Keratinocyte (primary cell): Measurements from ENCODE around the gene TRAPPC10. TPM values are rescaled to one million over a fixed set of nuclear protein-coding genes. Genes with fewer than 3 reads are reported as not detected.

Experiments used
- DNase-seq: peaks from one replicate; pipeline ENCODE4 v3.0.0-alpha.2; 2011; ENCODE audit warnings: low read depth, missing footprints, low spot score
- FAIRE-seq: peaks from 2 replicates; lab custom pipeline; 2011; peaks lifted over from hg19 to GRCh38; lab: Jason Lieb, UNC
- H2AFZ ChIP-seq: 2 replicates; pipeline ENCODE4 v1.6.0; 2012; ENCODE audit warnings: low read length, control low read depth, inconsistent platforms; ENCODE audit not compliant: control insufficient read depth
- H3K27ac ChIP-seq: 2 replicates; pipeline ENCODE4 v1.5.1; 2011; ENCODE audit warnings: low read length; ENCODE audit not compliant: control insufficient read depth, insufficient read depth
- H3K27me3 ChIP-seq: 3 replicates; pipeline ENCODE4 v1.6.0; 2011; ENCODE audit warnings: low read length; ENCODE audit not compliant: control insufficient read depth, insufficient read depth; ENCODE audit errors: extremely low read depth
- H3K36me3 ChIP-seq, 2 experiments: 2 replicates in 1 of 2; 3 replicates in 1 of 2; pipeline ENCODE4 v1.5.1; 2011; ENCODE audit warnings: low read length in 2 of 2, mild to moderate bottlenecking in 1 of 2; ENCODE audit not compliant: control insufficient read depth in 2 of 2, insufficient read depth in 2 of 2; ENCODE audit errors: extremely low read depth in 1 of 2
- H3K4me1 ChIP-seq: 3 replicates; pipeline ENCODE4 v1.5.1; 2011; ENCODE audit warnings: low read length; ENCODE audit not compliant: control insufficient read depth, insufficient read depth; ENCODE audit errors: extremely low read depth
- H3K4me2 ChIP-seq: 3 replicates; pipeline ENCODE4 v1.6.0; 2011; ENCODE audit warnings: low read depth, low read length; ENCODE audit not compliant: control insufficient read depth, insufficient read depth; ENCODE audit errors: extremely low read depth
- H3K4me3 ChIP-seq, 3 experiments: fragments of 200-600 bp in 1 of 3; sonication (generic) in 1 of 3; 2 replicates in 2 of 3; 3 replicates in 1 of 3; pipeline ENCODE4 v1.5.1; 2011 to 2016; ENCODE audit warnings: low read length in 3 of 3, mild to moderate bottlenecking in 3 of 3, control low read depth in 2 of 3, inconsistent platforms in 1 of 3, low read depth in 1 of 3, mixed read lengths in 1 of 3, mixed run types in 1 of 3, moderate library complexity in 1 of 3; ENCODE audit not compliant: control insufficient read depth in 2 of 3, insufficient read depth in 2 of 3; ENCODE audit errors: extremely low read depth in 1 of 3
- H3K79me2 ChIP-seq: 2 replicates; pipeline ENCODE4 v1.6.0; 2012; ENCODE audit warnings: low read length; ENCODE audit not compliant: control insufficient read depth, insufficient read depth
- H3K9ac ChIP-seq: 3 replicates; pipeline ENCODE4 v1.6.0; 2011; ENCODE audit warnings: low read length; ENCODE audit not compliant: control insufficient read depth, insufficient read depth; ENCODE audit errors: extremely low read depth
- H3K9me1 ChIP-seq: 3 replicates; pipeline ENCODE4 v1.6.0; 2011; ENCODE audit warnings: low read length; ENCODE audit not compliant: control insufficient read depth, insufficient read depth; ENCODE audit errors: extremely low read depth
- H3K9me3 ChIP-seq: 2 replicates; pipeline ENCODE4 v1.5.1; 2012; ENCODE audit warnings: low read depth, low read length; ENCODE audit not compliant: control insufficient read depth
- H4K20me1 ChIP-seq: 3 replicates; pipeline ENCODE4 v1.6.0; 2011; ENCODE audit warnings: low read length; ENCODE audit not compliant: control insufficient read depth, insufficient read depth; ENCODE audit errors: extremely low read depth
- EZH2 ChIP-seq: IDR thresholded peaks from one replicate; pipeline ENCODE4 v1.6.1; 2012; ENCODE audit warnings: inconsistent platforms, mild to moderate bottlenecking, low read length, moderate library complexity
- dilution Hi-C: fragments of 300-500 bp; cut with MboI; formaldehyde crosslinking; loops from one replicate; pipeline ENCODE4 v1.7.0; 2020; ENCODE audit warnings: low sequenced_read_pairs; ENCODE audit not compliant: extremely low pct_ligation_motif_present
- polyA plus RNA-seq, 5 experiments: library from polyadenylated mRNA; depleted of rRNA in 3 of 5; stranded (reverse) in 3 of 5; stranded (forward) in 1 of 5; unstranded in 1 of 5; fragments of >200 nt; gene quantifications; 1 replicate in 1 of 5; 2 replicates in 3 of 5; 3 replicates in 1 of 5; pipeline versions ENCODE4 v1.2.1 to v1.2.3, GENCODE V29; 2011 to 2012; ENCODE audit warnings: missing spikeins in 2 of 5, low read depth in 1 of 5, low replicate concordance in 1 of 5
- TF ChIP-seq, protein P1 (sequence below), 3 experiments: IDR thresholded peaks in 1 of 3; conservative IDR thresholded peaks in 1 of 3; optimal IDR thresholded peaks in 1 of 3; 2 replicates in 2 of 3; 3 replicates in 1 of 3; pipeline versions ENCODE3 to v1.5.1; 2011; ENCODE audit warnings: low read length in 3 of 3, mild to moderate bottlenecking in 3 of 3, moderate library complexity in 2 of 3, control low read depth in 1 of 3, inconsistent platforms in 1 of 3; ENCODE audit not compliant: insufficient read depth in 2 of 3; ENCODE audit errors: extremely low read depth in 1 of 3

Gene TRAPPC10
- polyA plus RNA-seq, 1 donor (not counting 4 experiments of a cell fraction or from before 2014, with no cell fraction given) = 21.6 TPM

DNA sequence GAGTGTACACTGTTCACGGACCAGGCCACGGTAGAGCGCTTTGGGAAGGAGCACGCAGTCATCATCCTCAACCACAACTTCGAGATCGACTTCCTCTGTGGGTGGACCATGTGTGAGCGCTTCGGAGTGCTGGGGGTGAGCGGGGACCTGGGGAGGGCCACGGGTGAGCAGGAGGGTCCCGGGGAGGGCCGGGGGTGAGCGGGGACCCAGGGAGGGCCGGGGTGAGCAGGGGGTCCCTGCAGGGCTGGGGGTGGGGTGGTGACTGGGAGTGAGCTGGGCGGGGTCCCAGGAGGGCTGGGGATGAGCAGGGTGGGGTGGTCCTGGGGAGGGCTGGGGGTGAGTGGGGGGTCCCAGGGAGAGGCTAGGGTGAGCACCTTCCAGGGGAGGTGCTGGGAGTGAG, 44.1 kb upstream of the TRAPPC10 start:
- Histone ChIP-seq H3K9ac (no peak overlapping the region), H3K9me1 (no peaks in the 10 kb centered on the region), H3K4me3 (no peak overlapping the region), H3K27me3 (no peaks in the 10 kb centered on the region), H3K4me1 (no peaks in the 10 kb centered on the region), H4K20me1 (no peaks in the 10 kb centered on the region), H3K36me3 (peaks cover 6 to 10% of the 10 kb centered on the region in 2 experiments), H3K79me2 (no peaks in the 10 kb centered on the region), H3K4me2 (no peak overlapping the region), H3K27ac (no peak overlapping the region), H2AFZ (no peak overlapping the region), H3K9me3 (no peaks in the 10 kb centered on the region)
- no peak for TF ChIP-seq EZH2
- TF ChIP-seq, protein P1, sequence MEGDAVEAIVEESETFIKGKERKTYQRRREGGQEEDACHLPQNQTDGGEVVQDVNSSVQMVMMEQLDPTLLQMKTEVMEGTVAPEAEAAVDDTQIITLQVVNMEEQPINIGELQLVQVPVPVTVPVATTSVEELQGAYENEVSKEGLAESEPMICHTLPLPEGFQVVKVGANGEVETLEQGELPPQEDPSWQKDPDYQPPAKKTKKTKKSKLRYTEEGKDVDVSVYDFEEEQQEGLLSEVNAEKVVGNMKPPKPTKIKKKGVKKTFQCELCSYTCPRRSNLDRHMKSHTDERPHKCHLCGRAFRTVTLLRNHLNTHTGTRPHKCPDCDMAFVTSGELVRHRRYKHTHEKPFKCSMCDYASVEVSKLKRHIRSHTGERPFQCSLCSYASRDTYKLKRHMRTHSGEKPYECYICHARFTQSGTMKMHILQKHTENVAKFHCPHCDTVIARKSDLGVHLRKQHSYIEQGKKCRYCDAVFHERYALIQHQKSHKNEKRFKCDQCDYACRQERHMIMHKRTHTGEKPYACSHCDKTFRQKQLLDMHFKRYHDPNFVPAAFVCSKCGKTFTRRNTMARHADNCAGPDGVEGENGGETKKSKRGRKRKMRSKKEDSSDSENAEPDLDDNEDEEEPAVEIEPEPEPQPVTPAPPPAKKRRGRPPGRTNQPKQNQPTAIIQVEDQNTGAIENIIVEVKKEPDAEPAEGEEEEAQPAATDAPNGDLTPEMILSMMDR (optimal IDR thresholded peaks at IDR 0.05 in 1 of 3, IDR thresholded peaks at IDR 0.05 in 1 of 3, conservative IDR thresholded peaks at IDR 0.05 in 1 of 3; ENCODE audit: extremely low read depth in 1 of 3, insufficient read depth in 2 of 3, low read length in 3 of 3) = no peak
- DNase-seq = no peak
- dilution Hi-C loops = no loop called here
- FAIRE-seq = no peak

DNA sequence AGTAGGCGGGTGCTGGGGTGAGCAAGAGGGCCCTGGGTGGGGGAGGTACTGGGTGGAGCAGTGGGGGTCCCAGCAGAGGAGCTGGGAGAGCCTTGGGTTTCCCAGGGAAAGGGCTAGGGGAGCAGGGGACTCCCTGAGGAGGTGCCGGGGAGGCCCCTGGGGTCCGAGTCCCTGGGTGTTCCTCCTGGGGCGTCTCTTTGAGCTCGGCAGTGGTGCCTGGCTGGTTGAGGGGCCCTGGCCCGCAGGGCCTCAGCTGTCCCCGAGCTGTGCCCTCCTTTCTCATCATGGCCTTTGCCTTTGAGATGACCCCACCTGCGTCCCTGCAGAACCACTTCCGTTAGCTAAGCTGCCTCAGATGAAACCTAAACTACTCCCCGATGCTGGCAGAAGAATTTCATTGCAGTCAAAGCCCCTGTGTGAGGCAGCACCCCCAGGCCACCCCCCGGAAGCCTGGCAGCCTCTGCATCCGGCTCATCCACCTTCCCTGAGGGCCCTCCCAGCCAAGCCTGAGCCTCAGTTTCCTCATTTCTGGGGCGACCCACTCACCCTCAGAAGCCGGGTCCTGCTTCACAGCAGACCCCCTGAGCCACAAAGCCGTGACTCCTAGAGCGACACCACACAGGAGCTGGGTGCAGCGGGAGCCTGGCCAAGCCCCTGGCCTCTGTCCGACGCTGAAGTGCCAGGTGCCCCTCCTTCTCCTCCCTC, 43.5 kb upstream of the TRAPPC10 start:
- no peak overlapping the region for H3K9ac ChIP-seq
- dilution Hi-C loops = no loop called here
- no peak overlapping the region for H3K4me2 ChIP-seq
- DNase-seq (no peak), FAIRE-seq (no peak)
- H3K4me3 ChIP-seq = no peak overlapping the region
- no peaks in the 10 kb centered on the region for H4K20me1 ChIP-seq
- no peaks in the 10 kb centered on the region for H3K9me3 ChIP-seq
- H3K9me1 ChIP-seq = no peaks in the 10 kb centered on the region
- no peaks in the 10 kb centered on the region for H3K27me3 ChIP-seq
- H3K36me3 ChIP-seq = peaks cover 6 to 10% of the 10 kb centered on the region in 2 experiments
- no peaks in the 10 kb centered on the region for H3K79me2 ChIP-seq
- no peaks in the 10 kb centered on the region for H3K4me1 ChIP-seq
- TF ChIP-seq EZH2 = no peak
- TF ChIP-seq, protein P1 (optimal IDR thresholded peaks at IDR 0.05 in 1 of 3, IDR thresholded peaks at IDR 0.05 in 1 of 3, conservative IDR thresholded peaks at IDR 0.05 in 1 of 3; ENCODE audit: extremely low read depth in 1 of 3, insufficient read depth in 2 of 3, low read length in 3 of 3) = no peak
- no peak overlapping the region for H2AFZ ChIP-seq
- H3K27ac ChIP-seq = no peak overlapping the region
